Activated CD4-positive, alpha-beta memory T cell treated with anti-CD3 and anti-CD28 coated beads, Interleukin-2, amount 10 ng/mL, durations not matched to agents 7 days and 5 days (primary cell): ENCODE measurements around the gene NAV2. TPM values are rescaled to one million over a fixed set of nuclear protein-coding genes. Genes with fewer than 3 reads are reported as not detected.

ENCODE experiments used
- CTCF ChIA-PET: fragments of 350-600 bp; sonication (Branson Sonifier 250); formaldehyde crosslinking; loops from one replicate; lab custom pipeline; 2021; ENCODE audit warnings: antibody characterized with exemption, inconsistent platforms; lab: Charles Lee
- POLR2A ChIA-PET: fragments of 350-600 bp; sonication (Branson Sonifier 250); formaldehyde crosslinking; loops from one replicate; lab custom pipeline; 2021; ENCODE audit warnings: antibody characterized with exemption; lab: Charles Lee
- DNase-seq: peaks from one replicate; pipeline ENCODE4 v3.0.0-alpha.2; 2020
- H3K27ac Mint-ChIP-seq: one replicate; pipeline ENCODE4 v1.8.0; 2021; ENCODE audit warnings: mild to moderate bottlenecking, mixed read lengths
- H3K27me3 Mint-ChIP-seq: one replicate; pipeline ENCODE4 v1.8.0; 2021; ENCODE audit warnings: mixed read lengths
- H3K36me3 Mint-ChIP-seq: one replicate; pipeline ENCODE4 v1.8.0; 2021; ENCODE audit warnings: low read depth, mixed read lengths
- H3K4me1 Mint-ChIP-seq: one replicate; pipeline ENCODE4 v1.8.0; 2021; ENCODE audit warnings: mixed read lengths
- H3K4me3 Mint-ChIP-seq: one replicate; pipeline ENCODE4 v1.8.0; 2021; ENCODE audit warnings: mild to moderate bottlenecking, mixed read lengths
- H3K9me3 Mint-ChIP-seq: one replicate; pipeline ENCODE4 v1.8.0; 2021; ENCODE audit warnings: mixed read lengths
- total RNA-seq, 2 experiments: library from RNA; stranded (reverse); gene quantifications; one replicate each; pipeline ENCODE4 v1.2.3, GENCODE V29; 2021

NAV2 gene
- total RNA-seq, 2 experiments from 2014 or later: 0.53 to 0.70 TPM

DNA sequence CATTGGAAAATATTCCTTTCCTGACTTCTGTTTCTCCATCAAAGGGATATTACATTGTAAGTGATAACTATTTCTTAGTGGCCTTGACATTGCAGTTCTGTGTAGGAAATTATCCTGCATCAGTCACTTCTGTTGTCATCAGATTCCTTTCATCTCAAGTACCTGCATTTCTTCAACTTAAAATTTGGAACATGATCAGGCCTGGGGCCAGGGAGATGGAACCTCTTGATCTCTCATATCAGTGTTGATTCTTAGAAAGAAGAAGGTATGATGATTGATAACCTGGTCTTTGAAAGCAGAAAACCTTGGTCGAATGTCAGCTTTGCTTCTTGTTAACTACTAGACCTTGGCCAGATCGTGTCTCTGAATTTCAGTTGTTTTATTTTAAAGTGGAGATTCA is 93.6 kb downstream of the NAV2 start:
- no peaks in the 10 kb centered on the region for H3K36me3 Mint-ChIP-seq
- ChIA-PET POLR2A (no interaction called here), CTCF (no interaction called here)
- no peak overlapping the region for H3K27ac Mint-ChIP-seq
- no peaks in the 10 kb centered on the region for H3K4me1 Mint-ChIP-seq
- DNase-seq: no peak
- H3K4me3 Mint-ChIP-seq: no peak overlapping the region
- no peaks in the 10 kb centered on the region for H3K27me3 Mint-ChIP-seq
- H3K9me3 Mint-ChIP-seq: no peaks in the 10 kb centered on the region

DNA sequence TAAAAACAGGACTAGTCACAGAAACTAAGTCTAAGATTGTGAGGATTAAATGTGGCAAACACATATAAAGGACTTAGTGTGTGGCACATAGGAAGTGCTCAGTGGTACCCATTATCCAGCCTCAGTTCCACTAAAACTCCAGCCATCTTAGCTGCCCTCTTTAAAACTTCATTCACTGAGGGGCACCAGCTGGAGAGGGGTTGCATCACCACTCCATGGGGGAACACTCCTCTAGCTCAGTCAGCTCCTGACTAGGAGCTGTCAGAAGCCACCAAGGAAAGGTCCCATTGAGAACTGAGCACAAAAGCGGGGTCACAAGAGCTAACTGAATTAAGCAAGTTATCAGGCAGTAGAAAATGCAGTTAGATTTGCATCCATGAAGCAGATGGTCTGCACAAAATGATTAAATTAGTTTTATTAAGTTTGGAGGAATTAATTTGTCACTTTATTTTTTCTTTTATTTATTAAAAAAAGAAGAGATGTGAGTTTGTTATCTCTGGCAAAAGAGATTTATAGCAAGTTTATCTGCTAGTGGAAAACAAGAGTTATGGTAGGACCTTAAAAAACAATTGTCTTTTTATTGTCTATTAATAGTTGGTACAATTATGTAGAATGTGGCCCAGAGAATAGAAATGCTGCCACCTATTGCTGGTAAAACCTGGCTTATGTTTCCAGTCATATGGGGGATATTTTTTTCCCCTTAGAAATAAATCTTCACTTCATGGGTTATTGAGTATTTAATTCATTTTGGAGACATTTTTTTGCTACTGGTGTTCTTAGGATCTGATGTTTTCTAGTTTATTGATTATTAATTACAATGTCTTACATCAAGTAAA is 95.7 kb downstream of the NAV2 start:
- no peaks in the 10 kb centered on the region for H3K36me3 Mint-ChIP-seq
- H3K4me1 Mint-ChIP-seq: no peaks in the 10 kb centered on the region
- ChIA-PET CTCF (no interaction called here), POLR2A (no interaction called here)
- H3K27me3 Mint-ChIP-seq: no peaks in the 10 kb centered on the region
- H3K4me3 Mint-ChIP-seq: no peak overlapping the region
- no peaks in the 10 kb centered on the region for H3K9me3 Mint-ChIP-seq
- no peak overlapping the region for H3K27ac Mint-ChIP-seq
- no peak for DNase-seq

DNA sequence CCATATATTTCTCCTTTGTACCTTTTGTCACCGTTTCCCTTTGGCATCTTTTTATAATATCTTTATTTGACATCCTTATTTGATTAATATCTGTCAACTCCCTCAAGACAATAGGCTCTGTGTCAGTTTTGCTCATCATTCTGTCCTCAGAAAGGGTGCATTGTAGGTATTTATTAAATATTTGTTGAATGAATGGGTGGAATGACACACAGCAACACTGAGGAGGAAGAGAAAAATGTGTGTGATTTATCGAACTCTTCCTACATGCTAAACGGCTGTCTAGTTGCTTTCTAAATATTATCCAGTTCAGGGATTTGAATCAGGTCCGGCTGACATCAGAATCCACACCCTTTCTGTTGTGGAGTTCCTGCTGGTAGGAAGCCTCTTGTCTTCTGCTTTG is 98.2 kb downstream of the NAV2 start:
- CTCF ChIA-PET: no interaction called here
- no peak overlapping the region for H3K27ac Mint-ChIP-seq
- no peaks in the 10 kb centered on the region for H3K27me3 Mint-ChIP-seq
- no peak for DNase-seq
- POLR2A ChIA-PET: no interaction called here
- no peaks in the 10 kb centered on the region for H3K9me3 Mint-ChIP-seq
- no peak overlapping the region for H3K4me3 Mint-ChIP-seq
- no peaks in the 10 kb centered on the region for H3K4me1 Mint-ChIP-seq
- no peaks in the 10 kb centered on the region for H3K36me3 Mint-ChIP-seq

DNA sequence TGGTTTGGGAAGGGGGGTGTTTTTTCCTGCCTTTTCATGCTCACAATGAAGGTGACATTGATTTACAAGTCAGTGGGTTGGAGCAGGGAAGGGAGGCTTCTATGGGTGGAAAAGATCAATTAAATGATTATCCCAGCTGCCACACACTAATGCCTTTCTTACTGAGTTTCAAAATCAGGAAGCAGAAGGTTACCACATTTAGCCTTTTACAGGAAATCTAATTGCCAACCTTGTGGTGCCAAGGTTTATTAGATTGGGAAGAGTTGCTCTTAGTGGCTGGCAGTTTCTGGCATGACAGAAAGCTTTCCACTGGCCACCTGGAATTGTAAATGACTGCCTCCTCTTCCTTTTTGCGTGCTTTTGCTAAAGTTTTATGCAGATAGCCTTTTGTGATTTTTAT is 98.7 kb downstream of the NAV2 start:
- H3K4me3 Mint-ChIP-seq: no peak overlapping the region
- no peak for DNase-seq
- H3K36me3 Mint-ChIP-seq: no peaks in the 10 kb centered on the region
- ChIA-PET POLR2A (no interaction called here), CTCF (no interaction called here)
- H3K27me3 Mint-ChIP-seq: no peaks in the 10 kb centered on the region
- H3K4me1 Mint-ChIP-seq: no peaks in the 10 kb centered on the region
- H3K9me3 Mint-ChIP-seq: no peaks in the 10 kb centered on the region
- H3K27ac Mint-ChIP-seq: no peak overlapping the region

DNA sequence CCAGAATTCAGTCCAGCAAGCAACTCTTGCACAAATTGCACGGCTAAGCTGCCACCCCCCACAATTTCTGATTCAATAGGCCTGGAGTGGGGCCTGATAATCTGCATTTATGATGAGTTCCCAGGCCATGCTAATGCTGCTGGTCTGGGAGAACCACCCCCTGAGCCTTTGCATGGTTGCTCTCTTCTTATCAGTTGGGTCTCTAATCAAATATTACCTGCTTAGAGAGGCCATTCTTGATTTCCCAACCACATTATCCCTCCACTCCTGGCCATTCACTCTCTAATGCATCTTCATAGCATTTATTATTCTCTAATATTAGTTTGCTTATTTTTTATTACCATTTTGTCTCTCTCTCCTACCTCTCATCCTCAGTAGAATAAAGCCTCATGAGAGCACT is 99.5 kb downstream of the NAV2 start:
- ChIA-PET CTCF (no interaction called here), POLR2A (no interaction called here)
- H3K27me3 Mint-ChIP-seq: no peaks in the 10 kb centered on the region
- no peak overlapping the region for H3K4me3 Mint-ChIP-seq
- no peak overlapping the region for H3K27ac Mint-ChIP-seq
- H3K9me3 Mint-ChIP-seq: no peaks in the 10 kb centered on the region
- no peaks in the 10 kb centered on the region for H3K36me3 Mint-ChIP-seq
- no peak for DNase-seq
- no peaks in the 10 kb centered on the region for H3K4me1 Mint-ChIP-seq

DNA sequence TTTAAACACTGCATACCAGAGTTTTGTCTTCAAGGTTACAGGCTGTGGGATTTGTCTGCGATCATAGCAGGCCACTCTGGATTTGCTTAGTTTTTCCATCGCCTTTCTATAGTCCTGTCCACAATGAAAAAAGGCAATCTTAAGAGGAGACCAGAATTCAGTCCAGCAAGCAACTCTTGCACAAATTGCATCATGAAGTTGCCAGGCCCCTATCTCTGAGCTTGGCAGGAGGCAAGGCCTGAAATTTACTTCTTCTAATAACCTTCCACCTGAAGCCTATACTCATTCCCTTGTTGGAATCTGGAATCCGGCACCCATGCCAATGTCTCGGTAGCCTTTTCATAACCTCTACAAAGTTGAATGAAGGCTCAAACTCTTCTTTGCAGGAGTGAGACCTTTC is 100.1 kb downstream of the NAV2 start:
- H3K36me3 Mint-ChIP-seq: no peaks in the 10 kb centered on the region
- H3K27me3 Mint-ChIP-seq: no peaks in the 10 kb centered on the region
- ChIA-PET CTCF (no interaction called here), POLR2A (no interaction called here)
- DNase-seq: no peak
- no peak overlapping the region for H3K27ac Mint-ChIP-seq
- H3K4me3 Mint-ChIP-seq: no peak overlapping the region
- H3K9me3 Mint-ChIP-seq: no peaks in the 10 kb centered on the region
- no peaks in the 10 kb centered on the region for H3K4me1 Mint-ChIP-seq

DNA sequence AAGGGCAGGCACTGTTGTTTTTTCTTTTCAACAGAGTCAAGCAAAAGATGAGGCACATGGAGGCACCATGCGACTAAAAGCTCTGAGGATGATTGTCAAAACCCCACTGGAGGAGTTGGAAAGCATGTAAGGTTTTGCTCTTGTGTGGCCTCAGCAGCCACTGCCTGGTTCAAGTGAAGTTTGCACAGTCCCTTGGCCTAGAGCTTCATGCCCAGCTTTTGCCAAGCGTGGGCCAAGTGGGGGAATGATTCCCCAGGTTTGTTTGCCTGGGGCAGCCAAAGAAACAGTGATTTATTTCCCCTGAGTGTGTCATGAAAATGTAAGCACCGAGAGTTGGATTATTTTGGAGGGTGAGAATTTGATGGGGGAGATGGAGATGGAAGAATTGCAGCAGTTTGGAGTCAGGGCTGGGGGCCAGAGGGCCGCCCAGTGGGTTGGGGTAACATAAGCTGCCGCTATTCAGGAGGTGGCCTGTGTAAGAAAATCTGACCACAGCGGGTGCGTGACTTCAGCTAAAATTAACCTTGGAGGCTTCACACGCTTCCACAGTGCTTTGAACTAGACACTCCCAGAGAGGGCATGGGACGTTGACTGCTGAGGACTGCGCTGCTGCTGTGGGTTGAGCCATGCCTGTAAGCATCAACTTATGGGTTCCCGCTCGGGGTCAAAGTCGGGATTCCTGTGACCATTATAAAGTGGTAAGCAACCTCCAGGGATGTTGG is 100.7 kb downstream of the NAV2 start:
- ChIA-PET POLR2A (no interaction called here), CTCF (no interaction called here)
- Mint-ChIP-seq H3K4me3 (no peak overlapping the region), H3K9me3 (no peaks in the 10 kb centered on the region), H3K27ac (no peak overlapping the region), H3K27me3 (no peaks in the 10 kb centered on the region), H3K36me3 (no peaks in the 10 kb centered on the region), H3K4me1 (no peaks in the 10 kb centered on the region)
- no peak for DNase-seq

DNA sequence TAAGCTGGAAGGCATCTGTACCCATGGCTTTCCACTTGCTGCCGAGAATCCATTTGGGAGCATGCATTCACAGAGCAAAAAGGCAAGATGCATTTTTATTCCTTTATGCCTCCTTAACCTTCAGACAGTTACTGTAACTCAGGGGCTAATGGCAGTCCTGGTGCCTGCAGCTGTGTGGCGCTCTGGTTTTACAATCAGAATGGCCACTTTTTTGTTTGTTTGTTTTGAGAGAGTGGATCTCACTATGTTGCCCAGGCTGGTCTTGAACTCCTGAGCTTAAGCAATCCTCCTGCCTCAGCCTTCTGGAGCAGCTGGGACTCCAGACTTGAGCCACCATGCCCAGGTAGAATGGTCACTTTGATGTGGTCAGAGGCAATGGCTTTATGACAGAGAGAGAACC is 101.8 kb downstream of the NAV2 start:
- Mint-ChIP-seq H3K9me3 (no peaks in the 10 kb centered on the region), H3K27ac (no peak overlapping the region), H3K4me3 (no peak overlapping the region), H3K27me3 (peaks cover 6% of the 10 kb centered on the region), H3K4me1 (no peaks in the 10 kb centered on the region), H3K36me3 (no peaks in the 10 kb centered on the region)
- ChIA-PET POLR2A (no interaction called here), CTCF (no interaction called here)
- DNase-seq: no peak

DNA sequence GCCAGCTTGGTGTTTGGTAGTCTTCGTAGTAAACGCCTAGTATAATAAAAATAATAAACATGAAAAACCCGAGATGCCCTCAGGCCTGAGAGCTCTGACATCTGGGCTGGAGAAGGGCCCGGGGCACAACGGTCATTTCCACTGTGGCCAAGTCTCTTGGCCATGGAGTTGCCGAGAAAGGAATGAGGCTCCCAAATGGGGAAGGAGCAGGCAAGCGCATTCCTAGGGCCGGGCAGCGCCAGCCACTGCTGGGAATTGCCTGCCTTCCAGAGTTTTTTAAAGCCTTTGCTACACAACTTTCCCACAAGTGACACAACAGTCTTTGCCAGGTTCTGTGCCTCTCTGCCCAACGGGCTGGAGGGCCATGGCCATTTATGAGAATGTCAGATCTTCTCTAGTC is 103.4 kb downstream of the NAV2 start:
- Mint-ChIP-seq H3K4me3 (no peak overlapping the region), H3K9me3 (no peaks in the 10 kb centered on the region), H3K27me3 (peaks cover 6% of the 10 kb centered on the region), H3K27ac (no peak overlapping the region), H3K4me1 (no peaks in the 10 kb centered on the region), H3K36me3 (no peaks in the 10 kb centered on the region)
- POLR2A ChIA-PET: no interaction called here
- CTCF ChIA-PET: no interaction called here
- DNase-seq: no peak

DNA sequence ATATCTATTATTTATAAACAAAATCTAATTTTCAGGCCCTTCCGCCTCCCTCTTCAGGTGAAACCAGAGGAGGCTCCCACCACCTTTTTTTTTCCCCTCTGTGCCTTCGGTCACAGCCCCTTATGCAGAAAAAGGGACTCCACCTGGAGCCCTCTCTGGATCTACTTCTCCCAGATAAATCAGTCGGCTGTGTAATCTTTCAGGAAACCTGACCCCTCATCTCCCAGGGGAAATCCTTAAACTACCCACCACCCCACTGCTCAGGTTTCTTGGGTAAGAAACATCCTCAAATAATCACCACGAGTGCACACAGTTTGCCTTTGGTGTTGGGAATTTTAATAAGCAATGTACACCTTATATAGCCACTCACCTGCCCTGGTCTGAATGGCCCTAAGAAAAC is 104.2 kb downstream of the NAV2 start:
- peaks cover 6% of the 10 kb centered on the region for H3K27me3 Mint-ChIP-seq
- no peaks in the 10 kb centered on the region for H3K36me3 Mint-ChIP-seq
- no peak overlapping the region for H3K4me3 Mint-ChIP-seq
- CTCF ChIA-PET: no interaction called here
- no peaks in the 10 kb centered on the region for H3K9me3 Mint-ChIP-seq
- POLR2A ChIA-PET: no interaction called here
- H3K4me1 Mint-ChIP-seq: no peaks in the 10 kb centered on the region
- H3K27ac Mint-ChIP-seq: no peak overlapping the region
- DNase-seq: no peak

DNA sequence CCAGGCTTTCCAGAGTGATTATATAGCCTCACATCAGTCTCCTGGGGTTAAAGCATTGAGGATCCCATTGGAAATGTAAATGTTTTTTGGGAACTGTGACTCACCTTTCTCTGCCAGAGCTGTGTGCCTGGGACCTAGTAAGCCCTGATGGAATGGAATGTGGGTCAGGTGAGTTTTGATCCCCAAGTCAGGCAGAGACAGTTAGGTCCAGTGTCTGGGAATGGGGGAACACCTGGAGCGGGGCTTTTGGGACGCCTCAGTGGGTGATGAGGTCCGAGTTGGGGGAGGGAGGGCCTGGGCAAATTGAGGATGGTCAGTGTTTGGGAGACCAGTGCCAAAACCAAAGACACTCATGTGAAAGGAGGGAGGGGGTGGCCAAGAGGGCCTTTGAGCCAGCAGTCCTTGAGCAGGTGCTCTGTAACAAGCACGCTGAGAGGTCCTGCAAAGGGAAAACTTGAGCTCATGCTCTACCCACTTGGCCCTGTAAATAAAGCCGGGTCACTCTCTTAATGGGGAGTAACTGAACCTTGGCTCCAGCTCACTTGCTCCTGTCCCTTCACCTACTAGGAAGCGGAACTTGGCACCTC is 104.7 kb downstream of the NAV2 start:
- Mint-ChIP-seq H3K4me1 (no peaks in the 10 kb centered on the region), H3K4me3 (no peak overlapping the region), H3K27ac (no peak overlapping the region), H3K9me3 (no peaks in the 10 kb centered on the region), H3K36me3 (no peaks in the 10 kb centered on the region), H3K27me3 (peaks cover 6% of the 10 kb centered on the region)
- ChIA-PET POLR2A (no interaction called here), CTCF (no interaction called here)
- DNase-seq: no peak

DNA sequence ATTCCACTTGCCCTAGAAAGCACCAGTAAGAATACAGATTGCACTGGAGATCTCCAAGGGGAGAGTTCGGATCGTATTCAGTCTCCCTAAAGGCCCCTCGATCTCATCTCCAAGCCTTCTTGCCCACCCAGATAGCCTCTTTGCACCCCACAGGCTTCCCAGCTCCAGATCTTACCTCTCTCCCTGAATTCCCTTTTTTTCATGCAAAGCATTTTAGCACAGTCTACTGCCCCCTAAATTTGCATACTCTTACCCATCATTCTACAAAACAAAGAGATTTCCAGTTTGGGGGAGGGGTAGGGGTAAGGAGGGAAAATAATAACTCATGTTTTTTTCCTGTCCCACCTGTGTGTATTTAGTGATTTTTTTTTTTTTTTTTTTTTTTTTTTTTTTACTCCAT is 105.2 kb downstream of the NAV2 start:
- H3K27me3 Mint-ChIP-seq: peaks cover 6% of the 10 kb centered on the region
- H3K9me3 Mint-ChIP-seq: no peaks in the 10 kb centered on the region
- ChIA-PET POLR2A (no interaction called here), CTCF (no interaction called here)
- DNase-seq: no peak
- no peak overlapping the region for H3K4me3 Mint-ChIP-seq
- H3K4me1 Mint-ChIP-seq: no peaks in the 10 kb centered on the region
- no peaks in the 10 kb centered on the region for H3K36me3 Mint-ChIP-seq
- no peak overlapping the region for H3K27ac Mint-ChIP-seq

DNA sequence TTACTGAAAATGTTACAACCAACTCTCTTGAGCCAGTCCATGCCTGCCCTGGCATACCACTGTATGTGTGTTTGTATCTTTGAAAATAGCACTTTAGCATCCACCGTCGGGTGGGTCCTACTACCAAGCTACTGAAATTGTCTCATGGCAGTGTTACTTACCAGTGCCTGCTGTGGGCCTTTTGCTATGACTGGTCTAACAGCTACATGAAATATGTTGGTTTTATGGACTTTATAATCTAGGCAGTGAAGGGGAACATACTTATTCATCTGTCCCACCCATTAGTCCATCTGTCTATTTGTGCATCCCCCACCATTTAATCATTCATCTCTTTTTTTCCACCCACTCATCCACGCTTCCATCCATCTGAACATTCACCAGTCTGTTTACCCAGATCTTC is 106.0 kb downstream of the NAV2 start:
- H3K4me1 Mint-ChIP-seq: no peaks in the 10 kb centered on the region
- DNase-seq: no peak
- H3K36me3 Mint-ChIP-seq: no peaks in the 10 kb centered on the region
- no peaks in the 10 kb centered on the region for H3K9me3 Mint-ChIP-seq
- ChIA-PET CTCF (no interaction called here), POLR2A (no interaction called here)
- peaks cover 6% of the 10 kb centered on the region for H3K27me3 Mint-ChIP-seq
- H3K4me3 Mint-ChIP-seq: no peak overlapping the region
- no peak overlapping the region for H3K27ac Mint-ChIP-seq
